Measurements from ENCODE around the gene CMIP.

Gene CMIP

GRCh38 chr16:81610144-81610842 lies 165.7 kb downstream of the CMIP start:
- TF ChIP-seq CTCF (conservative IDR thresholded peaks at IDR 0.05; ENCODE audit: low read length), result no peak
- no peak for TF ChIP-seq EZH2phosphoT487 (IDR thresholded peaks at IDR 0.05; ENCODE audit: borderline replicate concordance)
- 0 out of 2 replicates have a peak, but pooled peaks cover 5% of the 10 kb centered on the region for H3K79me2 ChIP-seq (ENCODE audit: insufficient read depth, low read length)
- H3K36me3 ChIP-seq (ENCODE audit: insufficient read depth, low read length), result peaks cover 29% of the 10 kb centered on the region; the same call in 1 of the 2 replicates
- H3K4me3 ChIP-seq (ENCODE audit: low read length, poor library complexity, severe bottlenecking), result no peak overlapping the region
- H4K20me1 ChIP-seq (ENCODE audit: insufficient read depth, low read length, poor library complexity, severe bottlenecking), result no peaks in the 10 kb centered on the region
- no peaks in the 10 kb centered on the region for H3F3A ChIP-seq (ENCODE audit: low read depth)
- H3K4me1 ChIP-seq (ENCODE audit: insufficient read depth, low read length, poor library complexity, severe bottlenecking), result no peaks in the 10 kb centered on the region
- H3K9me2 ChIP-seq (replicated peaks; ENCODE audit: low read depth, low read length), result no peaks in the 10 kb centered on the region
- no peak overlapping the region for H3K9ac ChIP-seq (ENCODE audit: low read depth, low read length, poor library complexity, severe bottlenecking)
- H3K9me3 ChIP-seq (ENCODE audit: insufficient read depth, low read depth, low read length), result no peaks in the 10 kb centered on the region
- H2AFZ ChIP-seq (ENCODE audit: low read length), result no peak overlapping the region
- no peaks in the 10 kb centered on the region for H3K27me3 ChIP-seq (ENCODE audit: insufficient read depth, low read length, poor library complexity, severe bottlenecking)
- no peak overlapping the region for H3K4me2 ChIP-seq (ENCODE audit: low read depth, low read length, poor library complexity, severe bottlenecking)

GRCh38 chr16:81610936-81611335 lies 166.3 kb downstream of the CMIP start:
- no peaks in the 10 kb centered on the region for H3F3A ChIP-seq (ENCODE audit: low read depth)
- H3K9ac ChIP-seq (ENCODE audit: low read depth, low read length, poor library complexity, severe bottlenecking), result no peak overlapping the region
- no peaks in the 10 kb centered on the region for H3K9me3 ChIP-seq (ENCODE audit: insufficient read depth, low read depth, low read length)
- peaks cover under 1% of the 10 kb centered on the region for H3K4me1 ChIP-seq (ENCODE audit: insufficient read depth, low read length, poor library complexity, severe bottlenecking)
- H3K27me3 ChIP-seq (ENCODE audit: insufficient read depth, low read length, poor library complexity, severe bottlenecking), result no peaks in the 10 kb centered on the region
- H4K20me1 ChIP-seq (ENCODE audit: insufficient read depth, low read length, poor library complexity, severe bottlenecking), result no peaks in the 10 kb centered on the region
- 0 out of 2 replicates have a peak, but pooled peaks cover 6% of the 10 kb centered on the region for H3K79me2 ChIP-seq (ENCODE audit: insufficient read depth, low read length)
- TF ChIP-seq EZH2phosphoT487 (IDR thresholded peaks at IDR 0.05; ENCODE audit: borderline replicate concordance) (no peak), CTCF (conservative IDR thresholded peaks at IDR 0.05; ENCODE audit: low read length) (no peak)
- peaks cover 29% of the 10 kb centered on the region; the same call in 1 of the 2 replicates for H3K36me3 ChIP-seq (ENCODE audit: insufficient read depth, low read length)
- H3K9me2 ChIP-seq (replicated peaks; ENCODE audit: low read depth, low read length), result no peaks in the 10 kb centered on the region
- H3K4me3 ChIP-seq (ENCODE audit: low read length, poor library complexity, severe bottlenecking), result no peak overlapping the region
- no peak overlapping the region for H3K4me2 ChIP-seq (ENCODE audit: low read depth, low read length, poor library complexity, severe bottlenecking)
- no peak overlapping the region for H2AFZ ChIP-seq (ENCODE audit: low read length)

- no peaks in the 10 kb centered on the region for H3K9me3 ChIP-seq (ENCODE audit: insufficient read depth, low read depth, low read length)
- TF ChIP-seq EZH2phosphoT487 (IDR thresholded peaks at IDR 0.05; ENCODE audit: borderline replicate concordance) (no peak), CTCF (conservative IDR thresholded peaks at IDR 0.05; ENCODE audit: low read length) (no peak)
- H4K20me1 ChIP-seq (ENCODE audit: insufficient read depth, low read length, poor library complexity, severe bottlenecking), result no peaks in the 10 kb centered on the region
- no peak overlapping the region for H3K4me3 ChIP-seq (ENCODE audit: low read length, poor library complexity, severe bottlenecking)
- 0 out of 2 replicates have a peak, but pooled peaks cover 6% of the 10 kb centered on the region for H3K79me2 ChIP-seq (ENCODE audit: insufficient read depth, low read length)
- H3K9me2 ChIP-seq (replicated peaks; ENCODE audit: low read depth, low read length), result no peaks in the 10 kb centered on the region
- H3K36me3 ChIP-seq (ENCODE audit: insufficient read depth, low read length), result peaks cover 29% of the 10 kb centered on the region; the same call in 1 of the 2 replicates
- no peaks in the 10 kb centered on the region for H3F3A ChIP-seq (ENCODE audit: low read depth)
- H3K27me3 ChIP-seq (ENCODE audit: insufficient read depth, low read length, poor library complexity, severe bottlenecking), result no peaks in the 10 kb centered on the region
- no peak overlapping the region for H3K4me2 ChIP-seq (ENCODE audit: low read depth, low read length, poor library complexity, severe bottlenecking)
- H2AFZ ChIP-seq (ENCODE audit: low read length), result no peak overlapping the region
- H3K9ac ChIP-seq (ENCODE audit: low read depth, low read length, poor library complexity, severe bottlenecking), result no peak overlapping the region
- peaks cover 8% of the 10 kb centered on the region for H3K4me1 ChIP-seq (ENCODE audit: insufficient read depth, low read length, poor library complexity, severe bottlenecking)
Measured at GRCh38 chr16:81611721-81612120, 167.1 kb downstream of the CMIP start.

Measured in Loucy (cell line).